ENCODE data around the gene PALMD. TPM values are rescaled to one million over a fixed set of nuclear protein-coding genes. Genes with fewer than 3 reads are reported as not detected.

Gene PALMD
- total and polyA plus RNA-seq, 2 of the 8 experiments (the other 6 are each of a cell fraction or from before 2014, with no cell fraction given), result not detected

- H3K27me3 ChIP-seq (replicated peaks in 1 of 4; ENCODE audit: control insufficient read depth in 3 of 4, extremely low read depth in 1 of 4, insufficient read depth in 3 of 4, low read length in 3 of 4), result no peaks in the 10 kb centered on the region
- 92% methylated on average over 2 of the region's 2 CpGs; no CpG with 5 or more reads in 1 of the 2 experiments for WGBS, 2 experiments (ENCODE audit: extremely low coverage in 1 of 2, insufficient coverage in 1 of 2, insufficient read length in 1 of 2, insufficient replicate concordance in 2 of 2, low coverage in 1 of 2, low lambda C conversion rate in 2 of 2, missing lambda C conversion rate in 1 of 2)
- no peak overlapping the region for H3K18ac ChIP-seq (ENCODE audit: extremely low read depth, low read length)
- no peak overlapping the region for H3K27ac ChIP-seq (ENCODE audit: low read depth, low read length)
- no peak overlapping the region for H2AK5ac ChIP-seq (ENCODE audit: low read depth, low read length)
- H2BK12ac ChIP-seq (ENCODE audit: low read depth, low read length), result no peak overlapping the region
- DNase-seq (ENCODE audit: low read depth in 1 of 2, low spot score in 2 of 2) (no peak), FAIRE-seq (no peak)
- no peak overlapping the region for H2BK20ac ChIP-seq (ENCODE audit: low read length)
- H3K4me3 ChIP-seq (ENCODE audit: extremely low read depth in 1 of 4, insufficient read depth in 2 of 4, low read depth in 3 of 4, low read length in 4 of 4), result no peak overlapping the region
- H3K9ac ChIP-seq (replicated peaks in 1 of 4; ENCODE audit: extremely low read depth in 1 of 4, low read depth in 3 of 4, low read length in 3 of 4), result no peak overlapping the region
- no peak overlapping the region for H2BK5ac ChIP-seq (ENCODE audit: low read depth, low read length)
- CTCF ChIA-PET (ENCODE audit: partially characterized antibody), result interaction anchor here (0.8 to 1.6 kb wide), 2 partner anchors 13 to 15 kb away, joined by 3 read pairs; no protein-coding TSS in a partner anchor
- no peaks in the 10 kb centered on the region for H3K4me1 ChIP-seq (replicated peaks in 1 of 4; ENCODE audit: control insufficient read depth in 3 of 4, insufficient read depth in 4 of 4, low read length in 3 of 4)
- H3K79me1 ChIP-seq (ENCODE audit: low read depth, low read length), result no peaks in the 10 kb centered on the region
- no peak overlapping the region for H4K8ac ChIP-seq (ENCODE audit: extremely low read depth, insufficient read depth, low read length)
- no peak for TF ChIP-seq SP4 (IDR thresholded peaks at IDR 0.05; ENCODE audit: low read length)
- TF ChIP-seq BRCA1 (IDR thresholded peaks at IDR 0.05; ENCODE audit: low read depth, low read length), result no peak
- TF ChIP-seq TAF1 (IDR thresholded peaks at IDR 0.05; ENCODE audit: low read depth, low read length), result no peak
- no peak overlapping the region for H3K14ac ChIP-seq (ENCODE audit: insufficient read length)
- no peak overlapping the region for H4K91ac ChIP-seq (replicated peaks; ENCODE audit: insufficient read length, low read length)
- no peak overlapping the region for H2AFZ ChIP-seq (ENCODE audit: low read length)
- no peak overlapping the region for H3K23ac ChIP-seq (ENCODE audit: insufficient read length)
- no peaks in the 10 kb centered on the region for H4K20me1 ChIP-seq (replicated peaks in 1 of 2; ENCODE audit: control insufficient read depth in 1 of 2, insufficient read depth in 2 of 2, low read length in 2 of 2)
- no peak overlapping the region for H2BK15ac ChIP-seq (ENCODE audit: low read length)
- H4K5ac ChIP-seq (ENCODE audit: insufficient read length, low read depth, low read length), result no peak overlapping the region
- no peak overlapping the region for H3K4me2 ChIP-seq (ENCODE audit: insufficient read depth in 1 of 2, low read depth in 2 of 2, low read length in 2 of 2)
- no peak overlapping the region for H3K56ac ChIP-seq (replicated peaks; ENCODE audit: insufficient read length, low read depth, low read length)
- no peak overlapping the region for H3K4ac ChIP-seq (replicated peaks; ENCODE audit: insufficient read length, low read depth, low read length)
- no peaks in the 10 kb centered on the region for H3K23me2 ChIP-seq (ENCODE audit: low read depth, low read length)
- POLR2A ChIA-PET (ENCODE audit: partially characterized antibody), result no interaction called here
- H3K36me3 ChIP-seq (ENCODE audit: control insufficient read depth in 2 of 4, insufficient read depth in 4 of 4, low read length in 3 of 4), result no peaks in the 10 kb centered on the region
- no peaks in the 10 kb centered on the region for H3K9me3 ChIP-seq (ENCODE audit: insufficient read depth in 2 of 2, low read depth in 1 of 2, low read length in 1 of 2)
- H3K79me2 ChIP-seq (ENCODE audit: control insufficient read depth in 1 of 2, insufficient read depth in 2 of 2, low read length in 2 of 2), result no peaks in the 10 kb centered on the region
- H2BK120ac ChIP-seq (replicated peaks; ENCODE audit: low read depth, low read length), result no peak overlapping the region
Observed at GRCh38 chr1:99660496-99660895, 14.6 kb downstream of the PALMD start.
